Transverse colon (tissue), 4 donors: Measurements from ENCODE around the gene PPP1R9A. TPM values are rescaled to one million over a fixed set of nuclear protein-coding genes. Genes with fewer than 3 reads are reported as not detected.

Source experiments
- DNase-seq: peaks from one replicate; pipeline ENCODE4 v3.0.0-alpha.2; 2019
- H3K27ac ChIP-seq, 4 donors: fragments of 200-600 bp; sonication (generic); 2 replicates each; pipeline ENCODE4 v1.5.1; 2016 to 2018; ENCODE audit warnings: inconsistent platforms in 4 of 4
- H3K27me3 ChIP-seq: fragments of 200-600 bp; sonication (generic); 2 replicates; pipeline ENCODE4 v1.5.1; 2017; ENCODE audit warnings: inconsistent platforms
- H3K36me3 ChIP-seq, 4 donors: fragments of 200-600 bp; sonication (generic); 2 replicates each; pipeline ENCODE4 v1.5.1; 2017 to 2019; ENCODE audit warnings: inconsistent platforms in 4 of 4
- H3K4me1 ChIP-seq, 4 donors: fragments of 200-600 bp; sonication (generic); 2 replicates each; pipeline ENCODE4 v1.5.1; 2017 to 2020; ENCODE audit warnings: inconsistent platforms in 4 of 4
- H3K4me3 ChIP-seq, 4 donors: fragments of 200-600 bp; sonication (generic); 1 replicate in 1 of 4; 2 replicates in 3 of 4; pipeline versions ENCODE4 v1.5.1 to v1.6.1; 2017 to 2019; ENCODE audit warnings: inconsistent platforms in 4 of 4
- H3K9me3 ChIP-seq, 2 donors: fragments of 200-600 bp; sonication (generic); 2 replicates each; pipeline ENCODE4 v1.5.1; 2017 to 2019; ENCODE audit warnings: inconsistent platforms in 2 of 2
- EP300 ChIP-seq: sonication (generic); formaldehyde crosslinking; IDR thresholded peaks from one replicate; pipeline ENCODE4 v1.6.1; 2017; ENCODE audit warnings: antibody characterized with exemption, low read depth
- POLR2A ChIP-seq: fragments of 450-650 bp; IDR thresholded peaks from one replicate; pipeline ENCODE4 v1.6.1; 2016; ENCODE audit warnings: antibody characterized with exemption, mild to moderate bottlenecking, moderate library complexity
- POLR2AphosphoS5 ChIP-seq, 3 donors: sonication (generic); formaldehyde crosslinking; IDR thresholded peaks; one replicate each; pipeline ENCODE4 v1.6.1; 2016; ENCODE audit warnings: antibody characterized with exemption in 3 of 3
- WGBS, 2 donors: methylation state at CpG; one replicate each; pipeline ENCODE4 v1.1.5; 2018; ENCODE audit warnings: low coverage in 1 of 2; 5-methylcytosine and 5-hydroxymethylcytosine counted together
- in situ Hi-C, 4 donors: fragments of 200-750 bp; cut with MboI; loops; one replicate each; pipeline versions ENCODE4 v1.15.0 to v1.15.1; 2017; ENCODE audit warnings: low sequenced_read_pairs in 3 of 4, low pct_ligation_motif_present in 1 of 4, low pct_unique_long_range_greater_than_20kb in 1 of 4
- intact Hi-C: fragments of 100-400 bp; cut with DNase I; formaldehyde crosslinking; loops from one replicate; pipeline ENCODE4 v1.15.1; 2023; ENCODE audit warnings: low total_unique reads
- total RNA-seq, 4 donors: library from RNA; depleted of rRNA; stranded (reverse); fragments of >200 nt; gene quantifications; one replicate each; pipeline ENCODE4 v1.1.0, GENCODE V29; 2016
- TF ChIP-seq, protein P1 (sequence below), 5 experiments: fragments of 200-600 bp in 3 of 5; fragments of 450-650 bp in 2 of 5; sonication (generic) in 3 of 5; IDR thresholded peaks; 1 replicate in 2 of 5; 2 replicates in 3 of 5; pipeline ENCODE4 v1.5.1; 2016 to 2017; ENCODE audit warnings: antibody characterized with exemption in 5 of 5, inconsistent platforms in 3 of 5, mild to moderate bottlenecking in 2 of 5, moderate library complexity in 1 of 5

Gene PPP1R9A
- total RNA-seq, 4 donors from 2014 or later = 13.1 to 30.0 (median 23.2) TPM

DNA sequence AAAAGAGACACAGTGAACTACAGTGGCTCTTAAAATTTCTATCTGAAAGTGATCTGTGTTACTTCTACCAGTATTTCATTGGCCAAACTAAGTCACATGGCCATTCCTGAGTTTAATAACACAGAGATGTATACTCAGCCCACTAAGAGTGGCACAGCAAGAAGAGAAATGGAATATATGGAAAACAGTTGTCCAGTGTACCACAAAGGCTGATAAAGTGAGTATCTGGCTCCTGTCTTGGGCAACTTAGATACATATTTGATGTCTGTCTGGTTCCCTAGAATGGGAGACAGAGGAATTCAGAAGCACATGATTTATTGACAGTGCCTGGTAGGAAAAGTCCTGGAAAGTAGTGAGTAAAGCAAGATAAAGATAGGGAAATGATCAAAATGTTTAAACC lies 427.1 kb downstream of the PPP1R9A start:
- Histone ChIP-seq H3K9me3 (no peaks in the 10 kb centered on the region), H3K27me3 (no peaks in the 10 kb centered on the region), H3K4me3 (no peak overlapping the region), H3K36me3 (no peaks in the 10 kb centered on the region), H3K4me1 (peaks cover 0 to 4% (median 0%) of the 10 kb centered on the region in 4 donors), H3K27ac (no peak overlapping the region)
- in situ Hi-C loops = no loop called here
- intact Hi-C loops = no loop called here
- no peak for DNase-seq
- TF ChIP-seq POLR2A (no peak), POLR2AphosphoS5 (IDR thresholded peaks at IDR 0.05) (no peak)

DNA sequence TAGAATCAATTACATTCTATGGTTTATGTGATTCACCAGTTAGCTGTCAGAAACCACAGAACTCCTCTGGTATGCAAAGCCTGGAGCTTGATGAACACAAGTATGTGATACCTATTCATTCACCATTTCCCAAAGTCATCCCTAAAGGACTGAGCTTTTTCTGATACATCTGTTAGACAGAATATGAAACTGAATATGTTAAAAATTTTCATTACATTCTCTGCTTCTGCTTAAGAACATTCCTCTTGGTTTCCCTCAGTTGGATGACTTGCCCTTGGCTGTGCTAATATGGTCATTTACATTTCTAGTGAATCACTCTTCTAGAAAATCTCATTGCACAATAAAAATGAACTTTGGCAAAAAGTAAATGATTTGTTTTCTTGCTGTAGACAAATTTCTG lies 427.7 kb downstream of the PPP1R9A start:
- DNase-seq = no peak
- H3K27me3 ChIP-seq = no peaks in the 10 kb centered on the region
- intact Hi-C loops = no loop called here
- H3K9me3 ChIP-seq = no peaks in the 10 kb centered on the region
- no peak overlapping the region for H3K4me3 ChIP-seq
- in situ Hi-C loops = no loop called here
- H3K4me1 ChIP-seq = peaks cover 0 to 4% (median 0%) of the 10 kb centered on the region in 4 donors
- no peak overlapping the region for H3K27ac ChIP-seq
- H3K36me3 ChIP-seq = no peaks in the 10 kb centered on the region
- TF ChIP-seq POLR2AphosphoS5 (IDR thresholded peaks at IDR 0.05) (no peak), EP300 (no peak), POLR2A (no peak)
- TF ChIP-seq, protein P1, sequence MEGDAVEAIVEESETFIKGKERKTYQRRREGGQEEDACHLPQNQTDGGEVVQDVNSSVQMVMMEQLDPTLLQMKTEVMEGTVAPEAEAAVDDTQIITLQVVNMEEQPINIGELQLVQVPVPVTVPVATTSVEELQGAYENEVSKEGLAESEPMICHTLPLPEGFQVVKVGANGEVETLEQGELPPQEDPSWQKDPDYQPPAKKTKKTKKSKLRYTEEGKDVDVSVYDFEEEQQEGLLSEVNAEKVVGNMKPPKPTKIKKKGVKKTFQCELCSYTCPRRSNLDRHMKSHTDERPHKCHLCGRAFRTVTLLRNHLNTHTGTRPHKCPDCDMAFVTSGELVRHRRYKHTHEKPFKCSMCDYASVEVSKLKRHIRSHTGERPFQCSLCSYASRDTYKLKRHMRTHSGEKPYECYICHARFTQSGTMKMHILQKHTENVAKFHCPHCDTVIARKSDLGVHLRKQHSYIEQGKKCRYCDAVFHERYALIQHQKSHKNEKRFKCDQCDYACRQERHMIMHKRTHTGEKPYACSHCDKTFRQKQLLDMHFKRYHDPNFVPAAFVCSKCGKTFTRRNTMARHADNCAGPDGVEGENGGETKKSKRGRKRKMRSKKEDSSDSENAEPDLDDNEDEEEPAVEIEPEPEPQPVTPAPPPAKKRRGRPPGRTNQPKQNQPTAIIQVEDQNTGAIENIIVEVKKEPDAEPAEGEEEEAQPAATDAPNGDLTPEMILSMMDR (IDR thresholded peaks at IDR 0.05) = no peak

DNA sequence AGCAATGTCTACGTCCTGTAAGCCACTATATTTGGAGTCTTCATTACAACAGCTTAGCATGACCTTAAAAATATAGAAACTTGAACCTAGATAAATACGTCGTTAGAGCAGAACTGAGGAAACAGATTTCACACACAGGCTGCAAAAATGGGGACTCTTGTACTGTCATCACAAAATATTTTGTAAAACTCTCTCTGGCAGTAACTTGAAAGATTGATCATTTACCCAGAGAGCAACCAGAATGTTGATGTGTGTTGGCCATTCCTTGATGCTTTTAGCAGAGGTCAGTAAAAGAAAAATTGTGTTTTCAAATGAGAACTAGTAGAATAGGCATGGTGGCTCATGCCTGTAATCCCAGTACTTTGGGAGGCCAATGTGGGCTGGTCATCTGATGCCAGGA lies 431.4 kb downstream of the PPP1R9A start:
- TF ChIP-seq POLR2AphosphoS5 (IDR thresholded peaks at IDR 0.05) (no peak), EP300 (no peak), POLR2A (no peak)
- TF ChIP-seq, protein P1 (IDR thresholded peaks at IDR 0.05) = no peak
- 83 to 92% methylated on average over 3 of the region's 3 CpGs for WGBS, 2 donors

DNA sequence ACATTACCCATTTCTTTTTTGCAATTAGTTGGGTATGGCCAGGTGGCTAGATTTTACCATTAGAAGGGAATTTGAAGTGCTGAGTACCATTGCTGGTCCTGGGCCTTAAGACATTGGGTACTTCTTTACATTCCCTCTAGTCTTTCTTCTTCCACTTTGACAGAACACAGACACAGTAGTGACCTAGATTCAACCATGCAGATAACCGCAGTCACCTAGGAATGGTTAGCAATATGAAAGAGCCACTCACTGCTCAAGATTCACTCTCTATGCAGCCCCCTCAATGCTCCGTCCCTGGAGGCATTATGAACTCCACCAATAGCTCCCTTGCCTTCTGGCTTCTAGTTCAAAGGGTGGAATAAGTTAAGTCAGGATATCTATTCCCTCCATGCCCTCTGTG lies 433.1 kb downstream of the PPP1R9A start:
- H3K36me3 ChIP-seq = no peaks in the 10 kb centered on the region
- H3K4me3 ChIP-seq = no peak overlapping the region
- no peaks in the 10 kb centered on the region for H3K27me3 ChIP-seq
- no peak for DNase-seq
- TF ChIP-seq EP300 = no peak
- TF ChIP-seq, protein P1 (IDR thresholded peaks at IDR 0.05) = no peak
- TF ChIP-seq POLR2A = no peak
- no peak for TF ChIP-seq POLR2AphosphoS5 (IDR thresholded peaks at IDR 0.05)
- WGBS, 2 donors = 89% methylated on average over 2 of the region's 2 CpGs; no CpG with 5 or more reads in 1 of the 2 donors
- H3K27ac ChIP-seq = no peak overlapping the region
- in situ Hi-C loops (no loop called here), intact Hi-C loops (no loop called here)
- no peaks in the 10 kb centered on the region for H3K9me3 ChIP-seq
- H3K4me1 ChIP-seq = no peaks in the 10 kb centered on the region

More for the DNA sequence above, 431.4 kb downstream of the PPP1R9A start:
- DNase-seq = no peak
- intact Hi-C loops = no loop called here
- Histone ChIP-seq H3K4me3 (no peak overlapping the region), H3K4me1 (no peaks in the 10 kb centered on the region), H3K27ac (no peak overlapping the region), H3K36me3 (no peaks in the 10 kb centered on the region), H3K27me3 (no peaks in the 10 kb centered on the region), H3K9me3 (no peaks in the 10 kb centered on the region)
- in situ Hi-C loops = no loop called here

DNA sequence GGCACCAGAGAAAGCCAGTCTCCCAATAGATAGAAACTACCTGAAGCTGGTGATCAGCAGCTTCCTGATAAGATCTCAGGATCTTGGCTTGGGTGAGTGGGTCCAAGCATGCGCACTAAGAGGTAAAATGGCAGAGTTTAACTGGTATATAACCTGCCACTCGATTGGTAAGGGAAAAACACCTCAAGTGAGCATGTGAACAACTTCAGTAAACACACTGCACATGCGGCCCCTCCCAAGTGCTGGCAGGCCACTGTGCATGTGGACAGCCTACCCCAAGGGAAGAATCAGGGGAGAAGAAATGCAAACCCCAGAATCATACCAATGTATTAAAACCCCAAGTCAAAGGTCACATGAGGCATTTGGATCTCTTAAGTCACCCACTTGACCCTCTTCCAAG lies 434.6 kb downstream of the PPP1R9A start:
- intact Hi-C loops = no loop called here
- Histone ChIP-seq H3K9me3 (no peaks in the 10 kb centered on the region), H3K27me3 (no peaks in the 10 kb centered on the region), H3K4me1 (no peaks in the 10 kb centered on the region), H3K4me3 (no peak overlapping the region), H3K27ac (no peak overlapping the region), H3K36me3 (no peaks in the 10 kb centered on the region)
- DNase-seq = no peak
- TF ChIP-seq POLR2AphosphoS5 (IDR thresholded peaks at IDR 0.05) = no peak
- TF ChIP-seq, protein P1 (IDR thresholded peaks at IDR 0.05) = no peak
- TF ChIP-seq POLR2A = no peak
- TF ChIP-seq EP300 = no peak
- in situ Hi-C loops = no loop called here
- WGBS, 2 donors = 74 to 76% methylated on average over 3 of the region's 3 CpGs
